Activated CD4-positive, CD25-positive, alpha-beta regulatory T cell treated with anti-CD3 and anti-CD28 coated beads, Interleukin-2, amount 50 U/mL, for 24 hours (primary cell): Measurements from ENCODE around the gene GRK5.

ENCODE experiments used
- ATAC-seq, 2 donors: fragments of 150-1000 bp; cut with Tn5 transposase; one replicate each; pipeline ENCODE4 v1.10.0; 2021; ENCODE audit warnings: mild to moderate bottlenecking in 1 of 2, moderate library complexity in 1 of 2

The GRK5 gene

GRCh38 chr10:119301397-119301796 is 94.0 kb downstream of the GRK5 start:
- ATAC-seq: peak; percentile 42 to 47

GRCh38 chr10:119302172-119302571 is 94.8 kb downstream of the GRK5 start:
- ATAC-seq: no peak

- ATAC-seq: no peak
Observed at GRCh38 chr10:119302591-119303253, 95.4 kb downstream of the GRK5 start.

GRCh38 chr10:119303886-119304285 is 96.5 kb downstream of the GRK5 start:
- ATAC-seq: no peak

GRCh38 chr10:119304541-119304940 is 97.2 kb downstream of the GRK5 start:
- no peak for ATAC-seq

GRCh38 chr10:119305860-119306513 is 98.6 kb downstream of the GRK5 start:
- peak; percentile 77 to 80 for ATAC-seq

GRCh38 chr10:119306514-119306951 is 99.2 kb downstream of the GRK5 start:
- peak; percentile 57 to 62 for ATAC-seq

- peak; percentile 69 for ATAC-seq
Observed at GRCh38 chr10:119306986-119307392, 99.6 kb downstream of the GRK5 start.

GRCh38 chr10:119308089-119308488 is 100.7 kb downstream of the GRK5 start:
- ATAC-seq: no peak

- ATAC-seq: no peak
Observed at GRCh38 chr10:119308551-119309422, 101.4 kb downstream of the GRK5 start.

GRCh38 chr10:119309423-119309770 is 102.0 kb downstream of the GRK5 start:
- ATAC-seq: no peak

GRCh38 chr10:119310806-119311205 is 103.4 kb downstream of the GRK5 start:
- no peak for ATAC-seq

- no peak for ATAC-seq
Observed at GRCh38 chr10:119312241-119312640, 104.9 kb downstream of the GRK5 start.

GRCh38 chr10:119313024-119313423 is 105.7 kb downstream of the GRK5 start:
- no peak for ATAC-seq

GRCh38 chr10:119313644-119314043 is 106.3 kb downstream of the GRK5 start:
- ATAC-seq: peak; percentile 11 to 21

GRCh38 chr10:119314061-119314460 is 106.7 kb downstream of the GRK5 start:
- no peak for ATAC-seq

GRCh38 chr10:119314486-119314885 is 107.1 kb downstream of the GRK5 start:
- no peak for ATAC-seq

- peak; percentile 84 to 87 for ATAC-seq
Observed at GRCh38 chr10:119315128-119316001, 108.0 kb downstream of the GRK5 start.

- no peak for ATAC-seq
Observed at GRCh38 chr10:119316002-119316358, 108.6 kb downstream of the GRK5 start.

- no peak for ATAC-seq
Observed at GRCh38 chr10:119316729-119317097, 109.3 kb downstream of the GRK5 start.

- no peak for ATAC-seq
Observed at GRCh38 chr10:119318411-119319160, 111.2 kb downstream of the GRK5 start.
